GM18951 (cell line): ENCODE data around the gene RAMP3.

Experiments
- POLR2A ChIP-seq: IDR thresholded peaks from 4 replicates; pipeline ENCODE4 v1.6.1; 2011; ENCODE audit warnings: mild to moderate bottlenecking; ENCODE audit not compliant: insufficient read length, insufficient read depth; ENCODE audit errors: extremely low read depth
- in situ Hi-C: fragments of 300-500 bp; cut with MboI; formaldehyde crosslinking; loops from one replicate; pipeline ENCODE4 v1.12.0; 2022; ENCODE audit warnings: low sequenced_read_pairs, mixed read lengths, inconsistent platforms; ENCODE audit not compliant: unreplicated experiment

RAMP3 gene

DNA sequence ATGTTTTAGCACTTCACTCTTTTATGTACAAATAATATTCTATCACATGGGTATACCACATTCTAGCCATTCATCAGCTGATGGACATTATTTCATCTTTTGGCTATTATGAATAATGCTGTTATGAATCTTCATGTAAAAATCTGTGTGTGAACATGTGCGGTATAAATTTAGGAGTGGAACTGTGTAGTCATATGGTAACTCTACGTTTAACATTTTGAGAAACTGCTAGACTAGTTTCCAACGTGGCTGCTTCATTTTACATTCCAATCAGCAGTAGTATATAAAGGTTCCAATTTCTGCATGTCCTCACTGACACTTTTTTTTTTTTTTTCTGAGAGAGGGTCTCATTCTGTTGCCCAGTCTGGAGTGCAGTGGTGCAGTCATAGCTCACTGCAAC is 8.3 kb downstream of the RAMP3 start:
- in situ Hi-C loops: loop anchor here (25.0 kb wide), 1 partner anchor 696 kb away; the partner anchor contains the start of gene CCDC201
- TF ChIP-seq POLR2A: no peak

DNA sequence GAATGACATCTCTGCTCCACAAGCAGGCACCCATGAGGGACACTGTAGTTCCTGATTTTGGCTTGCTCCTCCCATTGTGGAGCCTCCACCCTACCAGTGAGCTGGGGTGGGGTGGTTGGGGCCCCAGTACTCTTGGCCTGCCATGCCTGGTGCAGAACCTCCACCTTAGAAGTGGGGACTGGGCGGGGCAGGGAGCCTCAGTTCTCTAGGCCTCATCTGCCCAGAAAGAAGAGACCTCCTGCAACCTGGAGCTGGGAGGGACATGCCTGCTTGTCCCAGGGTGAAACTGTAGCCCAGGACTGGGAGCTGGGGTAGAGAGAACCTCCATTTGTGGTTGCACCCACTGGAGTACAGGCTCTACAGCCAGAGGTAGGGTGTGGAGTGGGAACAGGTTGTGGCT is 14.4 kb downstream of the RAMP3 start:
- in situ Hi-C loops: loop anchor here (25.0 kb wide), 1 partner anchor 690 kb away; the partner anchor contains the start of gene CCDC201

DNA sequence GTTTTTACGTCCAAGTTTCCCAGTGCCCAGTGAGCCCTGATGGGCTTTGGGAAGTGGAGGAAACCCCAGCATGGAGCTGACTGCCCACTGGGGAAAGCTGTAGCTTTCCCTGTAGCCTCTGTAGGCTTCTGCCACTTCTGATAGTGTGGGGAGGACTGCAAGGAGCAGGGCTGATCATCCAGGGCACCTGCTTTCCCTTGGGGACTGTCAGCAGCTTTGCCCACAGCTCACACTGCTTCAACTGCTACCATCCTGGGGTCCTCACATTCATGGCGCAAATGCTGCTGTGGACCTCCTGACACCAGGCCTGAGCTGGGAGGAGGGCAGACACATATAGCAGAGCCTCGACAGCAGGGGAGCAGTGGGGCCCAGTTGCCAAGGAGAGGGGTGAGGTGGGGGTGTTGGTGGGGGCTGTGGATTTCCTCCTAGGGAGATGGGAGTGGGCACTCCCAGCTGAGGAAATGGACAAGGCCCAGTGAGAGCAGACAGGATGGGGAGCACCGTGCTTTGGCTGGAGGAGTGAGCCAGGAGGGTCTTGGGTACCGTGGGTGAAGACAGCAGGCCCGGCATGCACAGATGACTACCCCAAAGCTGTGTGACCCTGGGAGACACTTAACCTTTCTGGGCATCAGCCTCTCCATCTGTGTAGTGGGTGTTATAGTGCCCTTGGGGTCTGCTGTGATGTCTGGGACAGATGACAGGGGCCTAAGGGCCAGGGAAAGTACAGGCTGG is 16.2 kb downstream of the RAMP3 start:
- no peak for TF ChIP-seq POLR2A
- in situ Hi-C loops: loop anchor here (25.0 kb wide), 1 partner anchor 689 kb away; the partner anchor contains the start of gene CCDC201

More for the DNA sequence above, 14.4 kb downstream of the RAMP3 start:
- no peak for TF ChIP-seq POLR2A

DNA sequence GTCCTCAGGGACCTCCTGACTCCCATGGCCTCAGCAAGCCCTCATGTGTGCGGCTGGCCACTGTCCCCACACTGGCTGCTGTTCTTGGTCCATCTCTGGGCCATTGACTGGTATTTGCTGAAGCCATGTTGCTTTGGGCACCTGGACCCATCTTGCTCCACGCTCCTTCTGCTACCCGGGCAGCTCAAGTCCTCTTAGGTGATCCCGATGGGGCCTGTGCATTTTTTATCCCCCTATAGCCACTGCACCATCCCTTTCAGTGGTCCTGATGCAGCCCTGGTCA is 16.7 kb downstream of the RAMP3 start:
- in situ Hi-C loops: loop anchor here (25.0 kb wide), 1 partner anchor 688 kb away; the partner anchor contains the start of gene CCDC201
- TF ChIP-seq POLR2A: no peak

DNA sequence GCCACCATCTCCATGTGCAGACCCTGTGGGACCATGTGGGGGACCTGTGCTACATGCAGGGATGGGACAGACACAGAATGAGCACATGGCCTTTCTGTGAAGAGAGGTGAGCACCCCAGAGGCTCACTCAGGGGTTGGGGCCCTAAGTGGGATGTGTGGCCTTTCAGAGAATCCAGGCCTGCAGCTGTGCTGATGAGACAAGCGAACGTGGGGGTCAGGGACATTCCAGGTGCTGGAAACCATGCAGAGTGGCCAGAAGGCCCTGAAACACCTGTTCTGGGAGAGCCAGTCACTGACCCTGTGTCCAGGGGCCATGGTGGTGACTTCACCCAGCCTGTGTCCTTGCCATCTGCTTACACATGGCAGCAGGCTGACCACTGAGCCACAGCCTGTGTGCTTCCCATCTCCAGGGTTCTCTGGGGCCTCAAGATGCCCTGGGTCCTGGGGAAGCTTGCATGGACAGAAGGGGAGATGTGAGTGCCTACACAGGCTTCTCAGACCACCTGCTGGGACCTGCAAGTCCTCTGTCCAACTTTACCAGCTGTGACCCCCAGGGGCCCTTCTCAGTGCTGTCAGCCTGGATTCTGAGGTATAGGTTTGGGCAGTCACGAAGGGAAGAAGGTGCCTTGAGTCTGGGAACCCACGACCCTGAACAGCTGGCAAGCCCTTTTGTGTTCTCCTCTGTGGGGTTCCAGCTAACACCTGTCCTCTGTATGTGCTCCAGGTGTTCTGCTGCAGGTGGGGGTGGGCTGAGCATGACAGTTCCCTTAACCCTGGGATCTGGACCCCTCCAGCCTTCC is 17.6 kb downstream of the RAMP3 start:
- in situ Hi-C loops: loop anchor here (25.0 kb wide), 1 partner anchor 687 kb away; the partner anchor contains the start of gene CCDC201
- TF ChIP-seq POLR2A: no peak

DNA sequence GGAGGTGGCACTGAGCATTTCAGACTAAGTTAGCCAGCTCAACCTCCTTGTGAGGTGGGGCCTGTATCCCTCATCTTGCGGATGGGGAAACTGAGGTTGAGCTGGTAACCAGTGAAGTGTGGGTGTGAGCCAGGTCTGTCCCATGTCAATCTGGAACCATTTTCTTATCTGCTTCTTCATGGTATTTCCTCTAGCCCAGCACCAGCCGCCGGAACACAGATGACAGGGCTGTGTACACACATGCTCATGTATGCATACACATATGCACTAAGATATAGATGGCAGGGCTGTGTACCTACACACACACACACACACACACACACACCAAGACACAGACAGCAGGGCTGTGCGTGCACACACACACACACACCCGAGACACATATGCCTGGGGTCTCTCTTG is 18.5 kb downstream of the RAMP3 start:
- TF ChIP-seq POLR2A: no peak
- in situ Hi-C loops: no loop called here

DNA sequence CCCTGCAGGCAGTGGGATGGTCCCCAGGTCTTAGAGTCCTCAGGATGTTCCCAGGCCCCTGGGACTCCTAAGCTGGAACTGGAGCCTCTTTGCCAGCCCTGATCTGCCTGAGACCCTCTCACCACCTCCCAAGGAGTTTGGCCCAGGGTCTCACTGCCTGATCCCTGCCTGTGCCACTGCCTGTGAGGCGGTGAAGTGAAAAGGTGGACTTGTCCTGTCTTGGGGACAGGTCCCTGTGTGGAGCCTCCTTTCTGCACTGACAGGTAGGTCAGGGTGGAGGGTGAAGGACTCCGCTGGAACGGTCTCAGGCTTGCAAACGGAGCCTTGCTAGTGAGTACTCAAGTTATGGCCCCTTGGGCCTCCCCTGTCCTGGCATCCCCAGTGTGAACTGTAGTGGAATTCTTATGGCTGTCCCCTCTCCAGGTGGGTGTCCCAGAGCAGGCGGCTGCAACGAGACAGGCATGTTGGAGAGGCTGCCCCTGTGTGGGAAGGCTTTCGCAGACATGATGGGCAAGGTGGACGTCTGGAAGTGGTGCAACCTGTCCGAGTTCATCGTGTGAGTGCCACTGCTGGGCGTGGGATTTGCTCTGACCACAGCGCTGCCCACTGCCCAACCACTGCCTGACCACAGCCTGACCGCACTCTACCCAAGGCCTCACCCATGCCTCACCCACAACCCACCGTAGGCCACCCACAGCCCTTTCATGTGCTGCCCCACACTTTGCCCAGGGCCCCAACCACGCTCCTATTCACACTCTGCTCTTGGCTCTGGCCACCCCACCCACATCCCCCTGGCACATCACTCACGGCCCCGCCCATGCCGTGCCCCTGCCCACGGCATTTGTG is 19.5 kb downstream of the RAMP3 start:
- no peak for TF ChIP-seq POLR2A
- in situ Hi-C loops: no loop called here

DNA sequence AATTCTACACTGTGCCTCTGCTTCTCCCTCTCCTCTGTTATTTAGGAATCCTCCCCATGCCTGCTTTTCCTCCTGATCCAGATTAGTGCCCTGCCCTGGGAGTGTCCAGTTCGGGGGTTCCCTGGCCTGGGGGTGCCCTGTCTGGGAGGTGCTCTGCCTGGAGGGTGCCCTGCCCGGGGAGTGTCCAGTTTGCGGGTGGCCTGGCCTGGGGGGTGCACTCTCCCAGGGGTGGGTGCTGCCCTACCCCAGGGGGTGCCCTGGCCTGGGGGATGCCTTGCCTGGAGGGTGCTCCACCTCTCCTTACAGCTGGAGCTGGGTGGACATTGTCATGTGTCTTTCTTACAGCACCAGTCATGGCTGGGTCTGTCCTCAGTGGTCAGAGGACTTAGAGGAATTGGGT is 20.2 kb downstream of the RAMP3 start:
- in situ Hi-C loops: no loop called here
- TF ChIP-seq POLR2A: no peak

DNA sequence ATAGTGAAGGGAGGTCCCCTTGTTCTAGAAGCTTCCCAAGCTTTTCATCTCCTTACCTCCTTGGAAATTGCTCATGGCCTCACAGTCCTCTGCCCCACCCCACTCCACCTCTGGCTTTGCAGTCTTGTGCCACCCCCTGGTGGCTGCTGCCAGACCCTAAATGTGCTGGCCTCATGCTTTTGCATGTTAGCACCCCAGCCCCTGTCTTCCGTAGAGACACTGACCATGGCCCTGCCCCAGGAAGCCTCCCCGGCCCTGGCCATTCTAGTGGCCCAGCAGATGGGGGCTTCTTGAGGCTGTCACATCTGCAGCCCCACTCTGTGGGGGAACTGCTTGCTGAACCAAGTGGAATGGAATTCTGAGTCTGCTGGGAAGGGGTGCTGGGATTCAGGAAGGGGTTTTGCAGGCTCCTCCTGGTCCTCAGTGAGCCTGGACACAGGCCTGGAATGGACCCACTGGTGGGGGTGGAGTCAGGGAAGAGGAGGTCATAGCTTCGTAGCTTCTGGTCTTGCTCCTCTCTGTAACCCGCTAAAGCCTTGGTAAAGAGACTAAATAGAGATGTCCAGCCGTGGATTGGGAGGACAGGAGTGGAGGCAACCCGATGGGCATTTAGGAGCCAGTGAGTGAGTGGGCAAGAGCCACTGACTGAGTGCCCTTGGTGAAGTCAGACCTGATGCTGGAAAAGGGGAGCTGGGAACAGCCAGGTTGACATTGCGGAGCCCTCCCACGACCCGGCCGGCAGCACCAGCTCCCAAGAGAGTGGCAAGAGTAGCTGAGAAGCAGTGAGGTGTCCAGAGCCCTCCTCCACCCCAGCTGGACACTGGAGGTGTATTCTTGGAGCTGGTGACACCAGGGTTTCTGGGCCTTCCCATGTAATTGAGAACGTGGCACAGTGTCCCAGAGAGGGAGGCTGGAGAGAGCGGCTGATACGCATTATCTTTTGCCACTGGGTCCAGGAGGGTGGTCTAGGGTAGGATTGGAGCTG is 20.9 kb downstream of the RAMP3 start:
- in situ Hi-C loops: no loop called here
- TF ChIP-seq POLR2A: no peak

DNA sequence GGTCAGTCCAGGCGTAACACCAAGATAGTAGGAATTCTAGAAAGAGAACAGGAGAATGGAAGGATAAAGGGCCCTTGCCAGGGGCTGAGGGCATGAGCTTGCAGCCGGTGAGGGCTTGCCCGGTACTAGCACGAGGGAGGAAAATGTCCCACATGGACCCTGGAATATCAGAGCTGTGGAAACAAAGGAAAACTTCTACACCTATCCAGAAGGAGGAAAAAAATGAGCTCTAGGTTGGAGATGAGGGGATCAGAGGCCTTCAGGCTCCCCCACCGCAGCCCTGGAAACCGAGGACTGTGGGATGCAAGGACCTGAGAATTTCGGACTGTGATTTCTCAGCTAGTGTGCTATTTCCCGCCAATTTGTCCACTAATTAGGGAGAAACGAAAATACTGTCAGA is 22.1 kb downstream of the RAMP3 start:
- no peak for TF ChIP-seq POLR2A
- in situ Hi-C loops: no loop called here

DNA sequence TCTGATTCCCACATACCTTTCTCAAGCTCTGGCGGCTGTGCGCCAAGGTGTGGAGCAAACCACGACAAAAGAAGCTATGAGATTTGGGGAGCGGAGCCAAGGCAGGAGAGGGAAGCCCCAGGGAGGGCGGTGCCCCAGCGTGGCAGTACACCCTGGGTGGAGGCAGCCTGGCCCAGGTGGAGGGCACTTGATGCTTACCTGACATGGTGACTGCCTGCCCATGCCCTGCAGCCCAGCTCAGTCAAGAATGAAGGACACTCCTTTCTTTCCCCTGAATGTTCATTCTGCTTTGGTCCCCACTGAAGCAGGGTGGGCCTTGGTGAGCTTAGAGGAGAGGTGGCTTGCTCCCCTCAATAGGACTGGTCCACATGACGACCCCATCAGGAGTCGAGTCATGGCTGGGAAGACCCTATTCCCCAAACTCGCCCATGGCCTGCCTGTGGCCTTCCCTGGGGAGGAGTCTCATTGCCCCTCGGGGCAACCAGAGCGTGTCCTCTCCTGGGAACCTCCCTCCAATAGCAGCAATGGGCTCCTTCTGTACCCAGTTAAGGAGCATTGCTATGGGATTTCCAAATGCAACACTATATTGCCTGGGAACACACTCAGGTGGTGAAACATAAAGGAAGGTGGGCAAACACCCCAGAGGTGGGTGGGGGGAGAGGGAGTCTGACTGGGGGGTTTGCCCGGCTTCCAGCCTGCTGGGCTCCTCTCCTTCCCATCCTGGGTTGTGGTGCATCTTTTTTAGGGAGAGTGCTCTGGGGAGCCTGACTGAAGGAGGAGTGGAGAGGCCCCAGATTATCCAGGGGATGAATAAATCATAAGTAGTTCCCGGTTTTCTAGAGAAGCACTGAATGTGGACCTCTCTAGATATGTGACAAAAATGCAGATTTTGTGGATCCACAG is 22.7 kb downstream of the RAMP3 start:
- TF ChIP-seq POLR2A: no peak
- in situ Hi-C loops: no loop called here

DNA sequence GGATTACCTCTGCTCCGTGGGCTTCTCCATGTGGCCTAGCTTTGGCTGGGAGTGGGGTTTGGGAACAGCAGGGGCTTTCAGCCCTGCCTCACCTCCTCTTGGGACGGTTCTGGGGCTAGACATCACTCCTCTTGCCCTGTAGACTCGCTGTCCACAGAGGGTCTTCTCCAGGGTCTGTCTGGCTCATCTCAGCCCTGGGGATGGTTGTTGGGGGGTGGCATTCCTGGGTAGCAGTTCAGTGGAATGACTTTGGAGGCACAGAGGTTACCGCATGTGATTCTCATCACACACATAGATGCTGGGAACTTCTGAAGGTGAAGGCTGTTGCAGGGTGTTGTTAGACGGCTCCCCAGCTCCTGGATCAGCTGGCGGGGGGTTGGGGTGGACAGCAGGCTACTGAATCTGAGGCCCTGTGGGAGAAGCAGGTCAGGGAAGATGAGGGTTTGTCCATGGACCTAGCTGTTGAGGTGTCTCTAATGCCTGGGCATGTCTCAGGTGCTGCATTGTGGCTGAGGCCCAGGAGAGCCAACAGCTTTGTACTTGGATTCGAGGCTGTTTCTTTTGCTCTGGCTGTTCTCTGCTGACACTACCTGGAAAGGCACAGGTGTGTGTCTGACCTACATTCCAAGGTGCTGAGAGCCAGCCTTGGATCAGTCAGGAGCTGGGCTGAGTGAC is 23.8 kb downstream of the RAMP3 start:
- in situ Hi-C loops: no loop called here
- no peak for TF ChIP-seq POLR2A
